A549 treated with CpdA at 1 μM for 4 hours (cell line): Measurements from ENCODE around the gene ZNF383. TPM values are rescaled to one million over a fixed set of nuclear protein-coding genes. Genes with fewer than 3 reads are reported as not detected.

Source experiments
- total RNA-seq: library from RNA; stranded (reverse); fragments of 200-300 nt; extraction: Qiagen RNA extraction; gene quantifications from 5 replicates; pipeline ENCODE4 v1.2.3, GENCODE V29; 2022; ENCODE audit warnings: low read depth

The ZNF383 gene
- total RNA-seq = 6.3 to 7.7 TPM (median 6.9 TPM) in 5 replicates

DNA sequence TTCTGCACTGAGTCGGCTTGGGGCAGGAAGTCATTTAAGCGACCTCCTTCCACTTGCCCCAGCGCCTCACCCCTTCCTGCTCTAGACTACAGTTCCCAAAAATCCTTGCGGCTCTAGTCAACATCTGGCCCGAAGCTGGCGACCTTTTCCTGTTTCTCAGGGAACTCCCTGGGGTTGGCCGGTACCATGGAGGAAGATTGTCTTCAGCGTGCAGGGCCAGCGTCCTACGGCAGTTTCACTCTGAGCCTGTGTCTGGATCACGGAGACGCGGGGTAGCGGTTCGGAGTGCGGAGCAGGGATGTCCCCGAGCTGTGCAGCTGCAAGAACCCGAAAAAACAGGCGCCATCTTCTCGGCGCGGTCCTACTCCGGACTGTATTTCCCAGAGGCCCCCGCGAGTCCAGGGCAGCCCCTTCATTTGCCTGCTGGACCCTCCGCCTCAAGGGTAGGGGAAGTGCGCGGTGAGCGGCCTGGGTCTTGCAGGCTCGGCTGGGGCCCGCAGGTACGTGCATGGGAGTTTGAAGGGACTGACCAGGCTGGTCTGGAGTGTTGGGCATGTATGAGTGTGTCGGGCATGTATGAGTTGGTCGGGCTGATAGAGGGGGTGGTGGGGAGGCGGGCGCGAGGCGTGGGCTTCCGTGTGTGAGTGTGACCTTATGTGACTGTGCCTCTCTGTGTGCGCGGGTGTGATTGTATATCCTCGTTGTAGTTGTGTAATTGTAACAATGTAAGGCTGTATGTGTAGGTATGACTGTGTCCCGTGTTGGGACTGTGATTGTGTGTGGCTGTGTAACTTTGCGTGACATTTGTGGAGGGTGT, at the start of gene ZNF383:
ZNF383 (plus strand) TSS at position 440 of the 817 bp plus-strand sequence. CDS start 12,240 bp downstream, outside the sequence.

DNA sequence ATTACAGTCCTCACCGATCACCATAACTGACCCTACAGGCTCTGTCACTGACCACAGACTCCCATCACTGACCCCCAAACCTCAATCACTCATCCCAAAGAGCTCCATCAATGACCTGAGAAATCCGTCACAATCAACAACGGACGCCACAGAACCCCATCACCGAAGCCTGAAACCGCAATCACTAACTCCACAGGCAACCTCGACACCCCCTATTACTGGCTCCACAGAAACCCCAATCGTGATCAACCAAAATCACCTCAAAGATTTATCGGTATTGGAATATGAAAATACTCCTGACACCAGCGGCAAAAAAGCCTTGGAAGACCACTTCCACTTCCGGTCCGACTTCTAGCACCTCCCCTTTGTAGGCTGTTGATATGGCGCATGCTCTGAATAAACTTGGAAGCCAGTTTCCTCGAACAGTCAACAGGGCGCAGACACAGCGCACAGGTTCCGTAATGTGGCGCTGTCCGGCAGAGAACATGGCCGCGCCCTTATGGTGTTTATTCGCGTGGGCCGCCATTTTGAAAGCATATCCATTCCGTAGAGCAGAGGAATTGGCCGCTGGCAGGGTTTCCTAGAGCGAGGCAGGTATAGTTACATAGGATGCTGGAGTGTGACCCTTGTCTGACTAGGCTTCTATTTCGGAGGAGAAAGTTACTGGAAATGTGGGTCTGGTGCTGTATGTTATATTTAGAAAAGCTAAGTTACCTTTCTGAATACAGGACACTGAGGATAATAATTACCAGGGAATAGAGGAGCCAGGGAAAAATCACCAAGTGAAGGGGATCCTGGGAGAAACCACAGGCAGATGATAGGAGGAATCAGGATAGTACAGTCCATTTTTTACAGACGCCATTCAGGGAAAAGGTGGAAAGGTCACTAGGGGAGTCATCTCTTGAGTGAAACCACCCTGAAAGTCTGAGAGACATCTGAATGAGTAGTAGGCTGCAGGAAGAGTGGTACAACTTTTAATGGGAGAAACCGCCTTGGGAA, 45.3 kb upstream of the ZNF383 start, which contains the start of gene ZNF585A:
ZNF585A (minus strand) TSS at position 328 of the 999 bp plus-strand sequence. CDS start 2,785 bp downstream, outside the sequence.

Other genes starting within 250 kb of the ZNF383 start
- 3.5 to 6.2 TPM (median 4.7 TPM) in 5 replicates for gene ZNF420, start 139.8 kb upstream of the ZNF383 start, total RNA-seq
- gene ZNF585A, start 45.5 kb upstream of the ZNF383 start, total RNA-seq = 5.7 to 8.2 TPM (median 5.9 TPM) in 5 replicates
- 2.8 to 3.5 TPM (median 3.3 TPM) in 5 replicates for gene ZNF585B, start 7.7 kb upstream of the ZNF383 start, total RNA-seq
- gene ZNF527, start 152.9 kb downstream of the ZNF383 start, total RNA-seq = 3.0 to 5.0 TPM (median 3.2 TPM) in 5 replicates
- 4.1 to 6.2 TPM (median 4.8 TPM) in 5 replicates for gene ZNF569, start 249.2 kb downstream of the ZNF383 start, total RNA-seq